Stimulated activated CD8-positive, alpha-beta memory T cell treated with anti-CD3 and anti-CD28 coated beads, Interleukin-15, amount 100 ng/mL, for 1 hour (primary cell): ENCODE results near the gene FGGY.

Source experiments
- DNase-seq: peaks from one replicate; pipeline ENCODE4 v3.0.0-alpha.2; 2020; ENCODE audit warnings: low read depth

FGGY gene

DNA sequence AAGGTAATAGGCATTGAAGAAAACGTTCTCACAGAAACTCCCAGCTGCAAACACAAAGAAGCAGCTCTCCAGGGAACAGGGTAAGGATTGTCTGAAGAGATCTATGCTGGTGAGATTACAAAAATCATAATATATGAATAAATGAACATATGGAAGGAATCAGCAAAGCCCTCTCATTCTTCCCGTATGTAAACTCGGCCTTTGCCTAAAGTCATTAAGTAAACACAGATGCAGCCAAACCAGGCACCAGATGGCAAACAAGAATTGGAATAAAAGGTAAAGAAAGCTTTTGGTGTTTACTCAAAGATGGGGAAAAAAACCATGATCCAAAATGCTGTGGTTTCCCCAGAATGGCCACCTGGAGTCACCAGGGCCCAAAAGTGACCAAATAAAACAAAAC, 441.3 kb downstream of the FGGY start:
- DNase-seq = no peak

DNA sequence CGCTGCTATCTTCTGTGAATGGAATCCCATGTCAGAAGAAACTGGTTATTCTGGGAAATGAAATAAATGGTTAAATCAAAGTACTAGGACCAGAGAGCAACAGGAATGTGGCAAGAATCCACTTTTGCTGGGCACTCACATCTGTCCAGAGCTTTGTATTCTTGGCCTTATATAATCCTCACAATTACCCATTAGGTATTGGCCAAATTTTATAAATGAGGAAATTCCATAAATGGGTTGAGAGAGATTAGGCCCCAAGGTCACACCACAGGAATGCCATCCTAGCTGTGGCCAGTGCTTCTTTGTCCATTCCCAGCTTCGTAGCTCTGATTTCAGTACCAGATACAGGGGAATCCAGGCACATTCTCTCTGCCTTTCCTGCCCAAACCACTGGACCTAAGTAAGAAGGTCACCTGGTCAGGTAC, 441.7 kb downstream of the FGGY start:
- no peak for DNase-seq

DNA sequence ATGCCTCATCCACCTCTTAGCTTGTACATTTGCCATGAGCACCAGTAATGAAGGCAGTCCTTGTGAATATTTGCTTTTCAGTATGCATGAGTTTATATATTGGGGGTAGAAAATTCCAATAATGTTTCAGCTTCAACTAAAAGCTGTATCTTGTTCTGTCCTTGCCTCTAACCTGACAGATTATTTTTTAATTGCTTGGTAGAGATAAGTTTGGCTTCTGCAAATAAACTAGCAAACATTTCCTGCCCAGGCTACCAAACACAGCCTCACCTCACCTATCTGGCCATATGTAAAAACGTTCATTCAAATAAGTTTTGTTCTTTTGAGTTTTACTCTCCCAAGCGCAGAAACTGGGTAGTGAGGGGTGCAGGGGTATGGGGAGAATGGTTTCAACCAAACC, 442.2 kb downstream of the FGGY start:
- no peak for DNase-seq

DNA sequence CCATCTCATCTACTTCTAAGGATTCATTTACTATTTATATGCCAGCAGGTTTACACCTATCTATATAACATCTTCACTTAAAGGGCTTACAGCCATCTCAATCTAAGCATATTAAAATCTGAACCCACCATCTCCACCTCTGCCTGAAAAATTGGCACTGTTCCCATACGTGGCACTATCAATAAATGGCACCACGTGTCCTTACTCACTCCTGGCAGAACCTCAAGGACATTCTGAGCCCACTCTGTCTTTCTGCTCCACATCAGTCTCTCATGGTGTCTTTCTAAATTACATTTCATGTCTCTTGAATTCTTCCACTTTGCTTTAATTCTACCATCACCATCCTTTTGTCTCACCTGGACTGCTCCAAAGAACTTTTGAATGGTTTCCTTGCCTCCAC, 445.6 kb downstream of the FGGY start:
- DNase-seq = no peak

DNA sequence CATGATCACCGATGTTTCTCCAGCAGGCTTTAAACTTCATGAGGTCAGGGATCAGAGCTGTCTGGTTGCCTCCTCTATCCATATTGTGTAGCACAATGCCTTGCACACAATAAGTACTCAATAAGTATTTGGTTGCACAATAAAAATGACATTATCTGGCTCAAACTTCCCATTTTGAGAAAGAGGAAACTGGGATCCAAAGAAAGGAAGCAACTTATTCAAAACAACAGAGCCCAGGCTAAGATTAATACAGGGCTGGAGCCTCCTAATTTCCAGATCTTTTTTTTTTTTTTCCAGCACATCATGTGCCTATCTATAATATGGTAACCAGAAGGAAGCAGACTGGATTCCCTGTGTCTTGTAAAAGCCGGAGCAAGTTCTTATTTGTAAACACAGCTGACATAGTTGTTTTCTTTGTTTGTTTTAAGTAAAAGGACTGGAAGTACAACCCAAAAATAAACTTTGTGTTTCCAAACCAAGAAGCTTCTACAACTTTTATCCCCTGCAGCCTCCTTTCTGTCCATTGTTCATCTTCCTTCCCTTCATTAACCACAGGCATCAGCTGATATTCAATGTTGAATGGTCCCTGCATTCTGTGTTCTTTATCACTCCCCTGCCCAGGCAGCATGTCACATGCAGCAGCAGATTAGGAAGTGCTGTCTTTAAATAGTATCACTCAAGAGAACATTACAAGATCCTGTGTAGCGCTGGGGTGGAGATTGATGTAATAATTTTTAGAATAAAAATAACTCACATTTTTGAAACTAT, 446.6 kb downstream of the FGGY start:
- no peak for DNase-seq

- DNase-seq = no peak
Measured at GRCh38 chr1:59747420-59748024, 450.6 kb downstream of the FGGY start.

DNA sequence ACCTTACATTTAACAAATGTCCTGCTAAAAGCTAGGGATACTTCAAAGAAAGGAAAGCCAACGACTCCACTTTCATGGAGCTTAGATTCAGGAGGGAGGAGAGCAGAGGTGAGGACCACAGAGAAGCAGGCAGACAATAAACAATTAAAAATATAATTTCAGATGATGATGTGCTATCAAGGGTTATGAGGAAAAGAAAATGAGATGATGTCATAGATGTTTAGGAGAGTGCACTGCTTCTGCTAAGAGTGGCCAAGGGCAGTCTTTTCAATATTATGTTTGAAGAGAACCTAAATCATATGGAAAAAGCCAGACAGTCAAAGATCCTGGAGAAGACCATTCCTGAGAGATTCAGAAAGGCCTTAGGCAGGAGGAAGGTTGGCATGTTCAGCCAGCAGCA, 451.2 kb downstream of the FGGY start:
- DNase-seq = no peak

DNA sequence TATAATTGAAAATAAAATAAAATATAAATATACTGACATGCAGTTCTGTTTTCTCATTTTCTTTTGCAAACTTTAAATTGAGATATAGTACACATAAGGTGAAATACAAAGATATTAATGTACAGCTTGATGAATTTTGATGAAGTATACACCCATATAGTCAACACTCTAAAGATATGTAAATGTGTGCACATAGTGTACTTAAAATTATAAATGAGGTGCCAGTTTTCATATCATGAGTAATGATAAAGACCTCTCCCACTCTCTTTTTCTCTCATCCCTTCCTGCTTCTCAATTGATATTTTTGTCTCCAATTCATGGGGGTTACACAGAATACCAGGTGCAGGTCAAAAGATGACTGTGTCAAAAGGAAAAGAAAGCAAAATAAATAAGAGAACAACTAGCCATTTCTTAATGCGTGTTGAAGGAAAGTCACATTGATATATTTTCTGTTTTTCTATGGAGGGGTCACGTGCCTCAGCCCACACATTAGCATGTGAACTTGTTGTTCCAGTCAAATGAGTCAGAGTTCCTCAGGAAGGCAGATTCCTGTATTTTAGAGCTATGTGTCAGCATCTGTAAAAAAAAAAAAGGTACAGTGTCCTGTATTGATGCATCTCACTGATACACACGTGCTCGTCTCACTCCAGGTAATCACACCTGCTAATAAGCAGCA, 453.6 kb downstream of the FGGY start:
- DNase-seq = no peak

- no peak for DNase-seq
Measured at GRCh38 chr1:59751004-59751395, 454.1 kb downstream of the FGGY start.

GRCh38 chr1:59751801-59752200, 454.9 kb downstream of the FGGY start:
- DNase-seq = no peak

DNA sequence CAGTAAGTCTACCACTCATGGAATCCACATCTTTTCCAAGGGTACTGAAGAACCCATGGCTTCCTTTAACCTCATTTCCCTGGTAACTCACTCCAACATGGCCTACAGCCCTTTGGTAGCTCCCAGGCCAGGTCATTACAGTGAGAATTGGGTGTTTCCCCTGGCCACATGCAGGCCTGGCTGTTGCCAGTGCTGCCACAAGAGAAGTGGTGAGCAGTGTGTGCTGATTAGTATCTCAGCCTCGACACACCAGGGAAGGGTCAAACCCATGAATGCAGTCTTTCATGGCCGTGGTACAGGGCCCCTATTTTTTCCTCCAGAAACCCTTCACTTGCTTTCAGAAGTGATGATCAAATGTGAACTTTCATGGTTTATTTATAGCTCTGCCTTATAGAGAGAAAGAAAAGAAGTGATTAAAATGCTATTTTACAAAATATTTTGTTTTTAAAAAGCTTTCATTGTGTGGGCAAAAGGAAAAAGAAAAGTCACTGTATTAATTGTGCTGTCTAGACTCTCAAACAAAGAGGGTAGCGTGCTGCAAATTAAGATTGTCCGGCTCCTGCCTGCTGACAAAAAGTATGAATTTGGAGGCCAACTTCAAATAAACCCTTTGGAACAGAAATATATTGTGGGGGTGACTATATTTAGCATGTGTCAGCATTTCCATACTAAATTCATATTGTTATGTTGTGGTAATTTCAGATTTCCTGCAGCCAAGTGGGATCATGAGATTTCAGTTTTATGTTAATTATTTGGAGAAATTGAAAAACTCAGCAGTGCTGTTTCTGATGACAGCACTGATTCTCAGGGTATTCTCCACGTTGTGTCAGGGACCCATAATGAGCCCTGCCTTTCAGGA, 455.9 kb downstream of the FGGY start:
- no peak for DNase-seq

- DNase-seq = no peak
Measured at GRCh38 chr1:59755069-59755685, 458.3 kb downstream of the FGGY start.

GRCh38 chr1:59757197-59757747, 460.4 kb downstream of the FGGY start:
- DNase-seq = no peak

DNA sequence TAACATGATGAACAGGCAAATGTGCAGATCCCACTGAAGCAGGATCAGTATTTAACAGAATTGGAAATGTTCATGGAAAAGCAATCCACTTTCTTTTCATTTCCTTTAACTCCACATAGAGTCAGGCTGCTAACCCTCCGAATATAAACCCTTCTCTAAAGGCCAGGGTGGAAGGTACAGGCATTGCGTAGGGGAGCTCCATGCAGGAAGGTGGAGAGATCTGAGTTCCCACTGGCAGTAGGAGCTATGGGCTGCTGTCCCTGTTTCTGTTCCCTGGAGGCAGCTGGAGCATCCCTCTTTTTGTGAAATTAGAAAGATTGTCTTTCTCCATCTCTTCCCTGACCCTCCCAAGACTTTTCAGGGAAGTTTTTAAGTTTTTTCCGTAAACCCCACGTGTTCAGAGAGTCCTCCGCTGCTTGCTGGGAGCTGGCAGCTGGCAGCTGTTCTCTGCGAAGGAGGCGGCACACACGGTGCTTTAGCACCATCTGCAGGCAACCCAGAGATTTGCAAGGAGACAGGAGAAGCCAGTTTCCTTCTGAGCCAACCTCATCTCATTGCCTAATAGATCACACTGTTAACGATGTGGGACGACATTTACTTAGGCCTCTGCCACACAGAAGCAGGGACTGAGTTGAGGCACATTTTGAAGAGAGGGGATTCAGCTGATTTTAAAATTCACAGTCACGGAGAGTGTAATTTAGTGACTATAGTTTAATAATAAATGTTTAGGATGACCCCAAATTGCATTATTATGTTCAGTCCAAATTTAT, 462.4 kb downstream of the FGGY start:
- DNase-seq = peak; percentile 41

GRCh38 chr1:59761443-59761842, 464.5 kb downstream of the FGGY start:
- DNase-seq = no peak

- no peak for DNase-seq
Measured at GRCh38 chr1:59763418-59763817, 466.5 kb downstream of the FGGY start.

DNA sequence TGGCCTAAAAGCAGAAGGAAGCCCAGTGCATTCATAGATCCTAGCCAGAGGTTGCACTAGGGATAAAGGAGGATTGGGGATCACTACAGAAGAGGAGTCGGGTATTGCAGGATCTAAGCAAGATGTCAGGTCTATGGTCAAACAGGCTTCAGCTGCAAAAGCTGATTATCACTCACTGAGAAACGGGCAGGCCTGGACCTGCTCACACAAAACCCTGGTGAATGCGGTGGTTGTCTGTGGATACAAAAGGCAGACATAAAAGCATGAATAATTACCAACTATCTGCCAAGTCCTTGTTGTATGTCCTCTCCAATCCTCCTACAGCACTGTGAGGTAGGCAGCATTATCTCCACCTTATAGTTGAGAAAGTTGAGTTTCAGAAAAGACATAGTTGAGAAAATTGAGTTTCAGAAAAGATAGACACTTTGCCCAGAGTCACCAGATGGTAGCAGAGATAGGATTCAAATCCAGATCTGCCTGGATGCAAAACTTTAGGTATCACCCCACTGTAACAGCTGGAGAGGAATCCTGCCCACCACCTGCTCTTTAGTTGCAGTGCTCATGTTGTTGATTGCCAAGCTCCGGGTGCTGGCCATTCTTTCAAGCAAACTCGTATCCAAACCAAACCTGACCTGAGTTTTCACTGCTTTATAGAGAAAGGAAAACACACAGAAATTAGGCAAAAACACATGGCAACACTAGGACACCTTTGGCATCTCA, 468.3 kb downstream of the FGGY start:
- DNase-seq = no peak

GRCh38 chr1:59766227-59766855, 469.4 kb downstream of the FGGY start:
- no peak for DNase-seq

- no peak for DNase-seq
Measured at GRCh38 chr1:59767119-59767518, 470.2 kb downstream of the FGGY start.
